CD4-positive, alpha-beta T cell treated with Interleukin-15 for 4 hours (primary cell): ENCODE data around the gene RANBP9.

Experiments
- DNase-seq: peaks from one replicate; pipeline ENCODE4 v3.0.0-alpha.2; 2020; ENCODE audit warnings: low spot score

The RANBP9 gene

GRCh38 chr6:13710552-13711323, 897 bp downstream of the RANBP9 start:
- no peak for DNase-seq

- DNase-seq = peak; percentile 45
Measured at GRCh38 chr6:13709689-13710551, 1.7 kb downstream of the RANBP9 start.

- peak; percentile 28 for DNase-seq
Measured at GRCh38 chr6:13708736-13709135, 2.9 kb downstream of the RANBP9 start.

GRCh38 chr6:13703496-13703895, 8.1 kb downstream of the RANBP9 start:
- DNase-seq = no peak

GRCh38 chr6:13702809-13703302, 8.8 kb downstream of the RANBP9 start:
- no peak for DNase-seq

- DNase-seq = no peak
Measured at GRCh38 chr6:13700232-13700631, 11.4 kb downstream of the RANBP9 start.

GRCh38 chr6:13698715-13699114, 12.9 kb downstream of the RANBP9 start:
- no peak for DNase-seq

- no peak for DNase-seq
Measured at GRCh38 chr6:13697857-13698256, 13.8 kb downstream of the RANBP9 start.

GRCh38 chr6:13696226-13696625, 15.4 kb downstream of the RANBP9 start:
- no peak for DNase-seq

GRCh38 chr6:13695252-13695651, 16.4 kb downstream of the RANBP9 start:
- no peak for DNase-seq

GRCh38 chr6:13694562-13694961, 17.1 kb downstream of the RANBP9 start:
- DNase-seq = no peak

GRCh38 chr6:13689511-13690256, 22.0 kb downstream of the RANBP9 start:
- DNase-seq = no peak

- no peak for DNase-seq
Measured at GRCh38 chr6:13688692-13689196, 22.9 kb downstream of the RANBP9 start.

GRCh38 chr6:13687917-13688351, 23.7 kb downstream of the RANBP9 start:
- DNase-seq = peak; percentile 35

GRCh38 chr6:13684855-13685254, 26.8 kb downstream of the RANBP9 start:
- no peak for DNase-seq

GRCh38 chr6:13683038-13683437, 28.6 kb downstream of the RANBP9 start:
- DNase-seq = no peak

GRCh38 chr6:13682346-13682745, 29.3 kb downstream of the RANBP9 start:
- DNase-seq = no peak

- peak; percentile 46 for DNase-seq
Measured at GRCh38 chr6:13681305-13682061, 30.2 kb downstream of the RANBP9 start.

GRCh38 chr6:13680448-13680968, 31.1 kb downstream of the RANBP9 start:
- DNase-seq = no peak

GRCh38 chr6:13679996-13680395, 31.6 kb downstream of the RANBP9 start:
- DNase-seq = no peak
